HCT116 (cell line): ENCODE measurements around the gene WAPL. TPM values are rescaled to one million over a fixed set of nuclear protein-coding genes. Genes with fewer than 3 reads are reported as not detected.
A peak's percentile ranks its signal among the peaks of the same experiment; 100 is the strongest.

Experiments used
- ATAC-seq: fragments of 200-7000 bp; cut with Tn5 transposase; 2 replicates; pipeline ENCODE4 v1.9.1; 2020; ENCODE audit warnings: mild to moderate bottlenecking, moderate library complexity
- BruUV-seq: library from RNA; stranded (reverse); fragments of 400-500 nt; replicated peaks from 2 replicates; lab custom pipeline; 2021; lab: Mats Ljungman, UMichigan
- CTCF ChIA-PET: fragments of 300-600 bp; sonication (Branson Sonifier 250); formaldehyde crosslinking; loops from one replicate; lab custom pipeline; 2021; ENCODE audit warnings: antibody characterized with exemption; lab: Charles Lee
- POLR2A ChIA-PET: fragments of 300-600, 350-600 bp; sonication (Branson Sonifier 250); formaldehyde crosslinking; loops from one replicate; lab custom pipeline; 2021; ENCODE audit warnings: antibody characterized with exemption; lab: Charles Lee
- RAD21 ChIA-PET, 2 experiments: fragments of 300-600 bp; sonication (Branson Sonifier 250); formaldehyde crosslinking; loops; one replicate each; lab custom pipeline; 2023; ENCODE audit warnings: low total read pairs in 2 of 2; ENCODE audit not compliant: uncharacterized antibody in 2 of 2, unreplicated experiment in 2 of 2, low non-redundant PET in 1 of 2; lab: Charles Lee
- DNase-seq: peaks from one replicate; pipeline ENCODE4 v3.0.0-alpha.2; 2010; ENCODE audit warnings: low read depth, low spot score
- H2AFZ ChIP-seq: fragments of 200-600 bp; shearing (Covaris generic), sonication (generic); 2 replicates; pipeline ENCODE4 v1.6.1; 2017; ENCODE audit warnings: low read depth, mixed run types, mixed read lengths, antibody characterized with exemption, low read length; ENCODE audit not compliant: poor library complexity, severe bottlenecking
- H3K27ac ChIP-seq: 2 replicates; pipeline ENCODE4 v1.5.1; 2012; ENCODE audit warnings: low read depth, low read length
- H3K27me3 ChIP-seq: fragments of 200-600 bp; sonication (generic); 2 replicates; pipeline ENCODE4 v1.6.1; 2016; ENCODE audit warnings: mixed run types, low read length, mixed read lengths; ENCODE audit not compliant: insufficient read depth
- H3K36me3 ChIP-seq, 2 experiments: fragments of 200-500 bp in 1 of 2; fragments of 200-600 bp in 1 of 2; sonication (Bioruptor generic) in 1 of 2; sonication (generic) in 1 of 2; 2 replicates each; pipeline versions ENCODE4 v1.5.1 to v1.6.1; 2014 to 2016; ENCODE audit warnings: low read length in 2 of 2, inconsistent platforms in 1 of 2, mixed read lengths in 1 of 2, mixed run types in 1 of 2; ENCODE audit not compliant: insufficient read depth in 2 of 2, control insufficient read depth in 1 of 2
- H3K4me1 ChIP-seq, 2 experiments: fragments of 200-600 bp in 1 of 2; sonication (generic) in 1 of 2; 2 replicates each; pipeline versions ENCODE4 v1.5.1 to v1.6.1; 2012 to 2017; ENCODE audit warnings: low read length in 2 of 2, inconsistent platforms in 1 of 2, mild to moderate bottlenecking in 1 of 2, mixed read lengths in 1 of 2, mixed run types in 1 of 2, moderate library complexity in 1 of 2; ENCODE audit not compliant: insufficient read depth in 2 of 2, control insufficient read depth in 1 of 2
- H3K4me2 ChIP-seq: fragments of 200-600 bp; sonication (generic); 2 replicates; pipeline ENCODE4 v1.6.1; 2017; ENCODE audit warnings: mixed run types, low read length, mixed read lengths
- H3K4me3 ChIP-seq, 2 experiments: fragments of 200-600 bp in 1 of 2; sonication (generic) in 1 of 2; replicated peaks in 1 of 2; 2 replicates each; pipeline ENCODE4 v1.5.1; 2011 to 2016; ENCODE audit warnings: low read length in 2 of 2, control low read depth in 1 of 2, low read depth in 1 of 2, mild to moderate bottlenecking in 1 of 2, mixed read lengths in 1 of 2, mixed run types in 1 of 2
- H3K79me2 ChIP-seq: fragments of 200-600 bp; sonication (generic); 2 replicates; pipeline ENCODE4 v1.6.1; 2017; ENCODE audit warnings: mild to moderate bottlenecking, mixed run types, low read length, moderate library complexity, mixed read lengths; ENCODE audit not compliant: insufficient read depth
- H3K9ac ChIP-seq: fragments of 200-600 bp; sonication (generic); 2 replicates; pipeline ENCODE4 v1.6.1; 2016; ENCODE audit warnings: low read length, mixed read lengths
- H3K9me2 ChIP-seq: fragments of 200-600 bp; sonication (generic), shearing (Covaris generic); 2 replicates; pipeline ENCODE4 v1.6.1; 2017; ENCODE audit warnings: mixed run types, mild to moderate bottlenecking, moderate library complexity; ENCODE audit not compliant: insufficient read depth
- H3K9me3 ChIP-seq, 2 experiments: fragments of 200-500 bp in 1 of 2; fragments of 200-600 bp in 1 of 2; sonication (Bioruptor generic) in 1 of 2; sonication (generic) in 1 of 2; 2 replicates each; pipeline ENCODE4 v1.6.1; 2014 to 2017; ENCODE audit warnings: low read length in 2 of 2, mixed read lengths in 2 of 2, inconsistent platforms in 1 of 2, low read depth in 1 of 2, mild to moderate bottlenecking in 1 of 2, mixed run types in 1 of 2, moderate library complexity in 1 of 2; ENCODE audit not compliant: control insufficient read depth in 1 of 2, insufficient read depth in 1 of 2
- H4K20me1 ChIP-seq: fragments of 200-600 bp; sonication (generic), shearing (Covaris generic); 2 replicates; pipeline ENCODE4 v1.6.1; 2017; ENCODE audit warnings: mixed run types, mild to moderate bottlenecking, moderate library complexity; ENCODE audit not compliant: insufficient read depth
- REST ChIP-seq: IDR thresholded peaks from 2 replicates; pipeline ENCODE4 v1.6.1; 2012; ENCODE audit warnings: low read depth
- intact Hi-C: fragments of 100-400 bp; cut with micrococcal nuclease; formaldehyde crosslinking; loops from 2 replicates; pipeline ENCODE4 v1.10.0; 2022
- total RNA-seq: library from RNA; stranded (reverse); gene quantifications from one replicate; pipeline ENCODE4 v1.2.1, GENCODE V29; 2021; ENCODE audit not compliant: unreplicated experiment
- TF ChIP-seq, protein P1 (sequence below), 3 experiments: fragments of 200-600 bp in 1 of 3; sonication (generic) in 1 of 3; IDR thresholded peaks in 2 of 3; conservative IDR thresholded peaks in 1 of 3; 2 replicates each; pipeline ENCODE4 v1.5.1; 2012 to 2017; ENCODE audit warnings: low read depth in 2 of 3, low read length in 2 of 3, antibody characterized with exemption in 1 of 3, borderline replicate concordance in 1 of 3, control low read depth in 1 of 3, mild to moderate bottlenecking in 1 of 3, mixed read lengths in 1 of 3, mixed run types in 1 of 3, moderate library complexity in 1 of 3; ENCODE audit not compliant: insufficient read depth in 1 of 3
- TF ChIP-seq, protein P2 (sequence below): IDR thresholded peaks from 2 replicates; pipeline ENCODE4 v1.6.1; 2012

The WAPL gene
- total RNA-seq, 1 experiment from 2014 or later: 37.5 TPM

GRCh38 chr10:86400705-86401587, 120.6 kb downstream of the WAPL start:
- Histone ChIP-seq H3K27ac (peak overlapping the region; percentile 85), H3K9me3 (no peaks in the 10 kb centered on the region), H3K4me2 (peak overlapping the region; percentile 99), H3K9me2 (no peaks in the 10 kb centered on the region), H3K4me3 (peak overlapping the region; percentile 64 to 73), H4K20me1 (no peaks in the 10 kb centered on the region), H3K36me3 (no peaks in the 10 kb centered on the region), H3K9ac (peak overlapping the region; percentile 63), H3K79me2 (no peaks in the 10 kb centered on the region), H3K4me1 (peaks cover 15 to 31% of the 10 kb centered on the region in 2 experiments), H2AFZ (peak overlapping the region; percentile 74), H3K27me3 (no peaks in the 10 kb centered on the region)
- CTCF ChIA-PET: interaction anchor here (0.6 to 2.4 kb wide), 13 partner anchors 10 to 405 kb away, joined by 3 to 46 read pairs (median 4); no protein-coding TSS in a partner anchor
- no peak for TF ChIP-seq REST
- TF ChIP-seq, protein P1, sequence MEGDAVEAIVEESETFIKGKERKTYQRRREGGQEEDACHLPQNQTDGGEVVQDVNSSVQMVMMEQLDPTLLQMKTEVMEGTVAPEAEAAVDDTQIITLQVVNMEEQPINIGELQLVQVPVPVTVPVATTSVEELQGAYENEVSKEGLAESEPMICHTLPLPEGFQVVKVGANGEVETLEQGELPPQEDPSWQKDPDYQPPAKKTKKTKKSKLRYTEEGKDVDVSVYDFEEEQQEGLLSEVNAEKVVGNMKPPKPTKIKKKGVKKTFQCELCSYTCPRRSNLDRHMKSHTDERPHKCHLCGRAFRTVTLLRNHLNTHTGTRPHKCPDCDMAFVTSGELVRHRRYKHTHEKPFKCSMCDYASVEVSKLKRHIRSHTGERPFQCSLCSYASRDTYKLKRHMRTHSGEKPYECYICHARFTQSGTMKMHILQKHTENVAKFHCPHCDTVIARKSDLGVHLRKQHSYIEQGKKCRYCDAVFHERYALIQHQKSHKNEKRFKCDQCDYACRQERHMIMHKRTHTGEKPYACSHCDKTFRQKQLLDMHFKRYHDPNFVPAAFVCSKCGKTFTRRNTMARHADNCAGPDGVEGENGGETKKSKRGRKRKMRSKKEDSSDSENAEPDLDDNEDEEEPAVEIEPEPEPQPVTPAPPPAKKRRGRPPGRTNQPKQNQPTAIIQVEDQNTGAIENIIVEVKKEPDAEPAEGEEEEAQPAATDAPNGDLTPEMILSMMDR (IDR thresholded peaks at IDR 0.05 in 2 of 3, conservative IDR thresholded peaks at IDR 0.05 in 1 of 3; ENCODE audit: borderline replicate concordance in 1 of 3, insufficient read depth in 1 of 3, low read depth in 2 of 3, low read length in 2 of 3): no peak; a peak in 1 of 6 replicates
- TF ChIP-seq, protein P2, sequence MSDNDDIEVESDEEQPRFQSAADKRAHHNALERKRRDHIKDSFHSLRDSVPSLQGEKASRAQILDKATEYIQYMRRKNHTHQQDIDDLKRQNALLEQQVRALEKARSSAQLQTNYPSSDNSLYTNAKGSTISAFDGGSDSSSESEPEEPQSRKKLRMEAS: peak; percentile 3; the same call in 1 of the 2 replicates
- ATAC-seq: peak; percentile 22
- RAD21 ChIA-PET: interaction anchor here (0.6 to 2.4 kb wide), 4 partner anchors 183 to 270 kb away, joined by 3 to 16 read pairs (median 6); no protein-coding TSS in a partner anchor
- intact Hi-C loops: loop anchor here (1.0 kb wide), 1 partner anchor 184 kb away; no protein-coding TSS in a partner anchor
- no TSS peak for BruUV-seq
- peak; percentile 8 for DNase-seq
- POLR2A ChIA-PET: interaction anchor here (0.8 to 1.3 kb wide), 3 partner anchors 35 to 355 kb away, joined by 3 read pairs; partner anchors contain the start of gene BMPR1A
